SU-DHL-6 (cell line): ENCODE results near the gene BAHCC1.

Experiments used
- CTCF ChIP-seq: fragments of 200-600 bp; sonication (generic); IDR thresholded peaks from one replicate; pipeline ENCODE4 v1.5.1; 2017; ENCODE audit warnings: antibody characterized with exemption, mild to moderate bottlenecking, low read length, moderate library complexity; ENCODE audit not compliant: insufficient read depth, poor library complexity, severe bottlenecking
- EZH2phosphoT487 ChIP-seq: fragments of 200-600 bp; sonication (generic), shearing (Covaris generic); conservative IDR thresholded peaks from 2 replicates; pipeline ENCODE4 v1.6.1; 2018; ENCODE audit warnings: mild to moderate bottlenecking, antibody characterized with exemption, low read length, moderate library complexity, mixed read lengths

- TF ChIP-seq CTCF (no peak), EZH2phosphoT487 (no peak)
These were observed 116.7 kb downstream of the BAHCC1 start for GRCh38 chr17:81511804-81512561.
